Measurements from ENCODE around the gene RNU4-1. TPM values are rescaled to one million over a fixed set of nuclear protein-coding genes. Genes with fewer than 3 reads are reported as not detected.

RNU4-1 gene
- total RNA-seq, 1 donor from 2014 or later = 3,997 TPM

DNA sequence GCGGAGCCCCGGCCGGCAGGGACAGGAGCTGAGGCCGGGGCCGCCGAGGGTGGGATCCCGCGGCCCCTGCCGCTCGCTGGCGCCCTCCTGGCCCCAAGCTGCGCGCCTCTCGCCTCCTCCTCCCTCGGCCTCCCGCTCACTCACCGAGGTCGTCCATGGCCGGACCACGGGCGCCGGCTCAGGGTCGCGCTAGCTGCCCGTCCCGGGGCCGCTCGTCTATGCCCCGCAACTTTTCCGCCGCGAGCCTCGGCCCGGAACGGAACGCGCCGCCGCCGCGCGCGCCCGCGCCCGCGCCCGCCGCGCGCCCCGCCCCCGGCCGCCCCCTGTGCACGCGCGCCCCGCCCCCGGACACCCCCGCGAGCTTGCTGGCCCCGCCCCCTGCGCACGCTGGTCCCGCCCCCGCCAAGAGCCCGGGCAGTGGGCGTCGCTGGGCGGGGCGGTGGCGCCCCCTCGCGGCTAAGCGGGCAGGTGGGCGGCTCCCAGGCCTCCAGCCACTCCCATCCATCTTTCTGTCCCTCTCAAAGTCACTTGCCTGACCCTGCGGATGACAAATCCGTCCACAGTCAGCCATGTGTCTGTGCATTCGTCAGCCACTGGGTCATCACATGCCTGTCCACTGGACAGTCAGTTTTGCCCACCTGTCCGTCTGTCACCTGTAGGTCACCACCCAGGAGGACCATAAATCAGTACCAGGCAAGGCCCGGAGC is 27.4 kb downstream of the RNU4-1 start, which contains the start of gene PXN:
Gene PXN (minus strand): TSS at position 258 of the 707 bp plus-strand sequence. CDS start 101 bp downstream, at position 157.
- Mint-ChIP-seq H3K4me1 (peaks cover 18% of the 10 kb centered on the region), H3K9me3 (no peaks in the 10 kb centered on the region), H3K27me3 (peaks cover 20% of the 10 kb centered on the region), H3K4me3 (peak within 1 kb of the TSS; percentile 86), H3K36me3 (ENCODE audit: low read depth) (no peaks in the 10 kb centered on the region), H3K27ac (peak within 1 kb of the TSS; percentile 59)
- ChIA-PET POLR2A (interaction anchor here (0.5 to 6.0 kb wide), 15 partner anchors 11 to 181 kb away, joined by 3 to 94 read pairs (median 4); partner anchors contain the start of genes GCN1, RNU4-1, RNU4-2 and RPLP0), CTCF (interaction anchor here (0.6 to 8.9 kb wide), 14 partner anchors 9 to 65 kb away, joined by 3 to 243 read pairs (median 5); partner anchors contain the start of genes RNU4-1, RNU4-2 and RPLP0)
- TF ChIP-seq, protein P1, sequence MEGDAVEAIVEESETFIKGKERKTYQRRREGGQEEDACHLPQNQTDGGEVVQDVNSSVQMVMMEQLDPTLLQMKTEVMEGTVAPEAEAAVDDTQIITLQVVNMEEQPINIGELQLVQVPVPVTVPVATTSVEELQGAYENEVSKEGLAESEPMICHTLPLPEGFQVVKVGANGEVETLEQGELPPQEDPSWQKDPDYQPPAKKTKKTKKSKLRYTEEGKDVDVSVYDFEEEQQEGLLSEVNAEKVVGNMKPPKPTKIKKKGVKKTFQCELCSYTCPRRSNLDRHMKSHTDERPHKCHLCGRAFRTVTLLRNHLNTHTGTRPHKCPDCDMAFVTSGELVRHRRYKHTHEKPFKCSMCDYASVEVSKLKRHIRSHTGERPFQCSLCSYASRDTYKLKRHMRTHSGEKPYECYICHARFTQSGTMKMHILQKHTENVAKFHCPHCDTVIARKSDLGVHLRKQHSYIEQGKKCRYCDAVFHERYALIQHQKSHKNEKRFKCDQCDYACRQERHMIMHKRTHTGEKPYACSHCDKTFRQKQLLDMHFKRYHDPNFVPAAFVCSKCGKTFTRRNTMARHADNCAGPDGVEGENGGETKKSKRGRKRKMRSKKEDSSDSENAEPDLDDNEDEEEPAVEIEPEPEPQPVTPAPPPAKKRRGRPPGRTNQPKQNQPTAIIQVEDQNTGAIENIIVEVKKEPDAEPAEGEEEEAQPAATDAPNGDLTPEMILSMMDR (IDR thresholded peaks at IDR 0.05) = no peak
- intact Hi-C loops (cut with micrococcal nuclease) = loop anchor here (1.0 kb wide), 3 partner anchors 15 to 64 kb away; partner anchors contain the start of gene RPLP0
- ATAC-seq (ENCODE audit: low read depth) = peak; percentile 95
- peak; percentile 87 for DNase-seq

DNA sequence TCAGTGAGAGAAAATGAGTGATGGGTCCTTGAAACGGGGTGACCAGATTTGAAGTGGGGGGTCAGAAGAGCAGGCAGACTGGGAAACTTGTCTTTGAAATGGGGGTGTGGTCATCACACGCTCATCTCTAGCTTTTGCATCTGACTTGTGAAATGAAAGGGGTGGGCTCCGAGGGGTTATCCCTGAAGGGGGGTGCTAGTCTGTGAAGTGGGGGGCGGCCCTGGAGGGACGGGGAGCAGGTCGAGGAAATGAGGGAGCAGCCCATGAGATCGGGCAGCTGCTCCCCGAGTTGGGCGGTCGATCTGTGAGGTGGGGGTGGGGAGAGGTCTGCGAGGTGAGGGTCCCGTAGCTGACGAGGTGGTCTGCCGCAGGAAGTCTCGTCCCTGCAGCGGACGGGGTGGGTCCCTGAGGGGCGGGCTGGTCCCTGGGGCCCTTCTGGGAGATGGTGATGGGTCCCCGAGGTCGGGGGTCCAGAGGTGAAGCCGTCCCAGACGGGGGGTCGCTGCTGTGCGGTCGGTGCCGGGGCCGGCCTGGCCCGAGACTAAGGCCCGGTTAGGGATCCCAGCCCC is 28.0 kb downstream of the RNU4-1 start:
- intact Hi-C loops (cut with micrococcal nuclease) = loop anchor here (1.0 kb wide), 3 partner anchors 15 to 64 kb away; partner anchors contain the start of gene RPLP0
- Mint-ChIP-seq H3K9me3 (no peaks in the 10 kb centered on the region), H3K27me3 (peaks cover 23% of the 10 kb centered on the region), H3K27ac (no peak overlapping the region), H3K4me1 (peaks cover 18% of the 10 kb centered on the region), H3K4me3 (peak overlapping the region; percentile 80), H3K36me3 (ENCODE audit: low read depth) (no peaks in the 10 kb centered on the region)
- TF ChIP-seq, protein P1 (IDR thresholded peaks at IDR 0.05) = no peak
- no peak for DNase-seq
- ATAC-seq (ENCODE audit: low read depth) = no peak
- ChIA-PET CTCF (interaction anchor here (0.6 to 8.9 kb wide), 13 partner anchors 8 to 64 kb away, joined by 3 to 243 read pairs (median 5); partner anchors contain the start of genes RNU4-1, RNU4-2 and RPLP0), POLR2A (interaction anchor here (0.5 to 6.0 kb wide), 16 partner anchors 10 to 182 kb away, joined by 3 to 94 read pairs (median 4); partner anchors contain the start of genes GCN1, RNU4-1, RNU4-2 and RPLP0)

DNA sequence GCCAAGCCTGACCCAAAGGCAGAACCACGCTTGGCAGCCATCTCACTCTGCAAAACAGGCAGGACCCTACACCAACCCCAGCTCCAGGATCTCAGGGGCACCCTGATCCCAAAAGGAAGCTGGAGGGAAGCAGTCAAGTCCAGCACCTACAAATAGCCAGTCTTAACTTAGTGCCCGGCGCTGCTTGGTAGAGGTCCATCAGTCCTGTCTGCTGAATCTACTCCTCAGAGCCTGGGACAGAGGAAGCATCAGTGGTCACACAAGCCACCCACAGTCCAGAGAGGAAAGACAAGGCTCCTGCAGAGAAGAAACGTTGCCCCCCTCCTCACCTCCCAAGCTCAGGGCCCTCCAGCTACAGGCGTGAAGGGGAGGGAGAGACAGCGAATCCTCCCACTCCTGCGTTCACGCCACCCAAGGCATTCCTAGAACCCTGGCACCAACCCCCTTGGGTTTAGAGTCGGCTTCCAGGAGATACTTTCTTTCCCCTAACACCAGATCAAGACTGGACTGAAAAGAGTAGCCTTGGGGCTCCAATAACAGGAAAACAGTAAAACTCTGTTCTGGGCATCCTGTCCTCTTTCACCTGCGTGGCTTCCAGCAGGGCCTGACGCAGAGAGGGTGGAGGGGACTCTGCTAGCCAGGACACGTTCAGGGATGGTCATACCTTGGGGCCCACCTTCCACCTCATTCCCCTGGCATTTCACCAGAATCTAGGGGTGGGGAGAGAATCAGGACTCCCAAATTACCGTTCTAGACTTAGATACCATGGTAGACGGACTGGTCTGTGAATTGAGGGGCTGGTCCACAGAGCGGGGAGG is 28.7 kb downstream of the RNU4-1 start:
- no peak overlapping the region for H3K27ac Mint-ChIP-seq
- H3K36me3 Mint-ChIP-seq (ENCODE audit: low read depth) = no peaks in the 10 kb centered on the region
- POLR2A ChIA-PET = interaction anchor here (0.6 to 6.0 kb wide), 9 partner anchors 11 to 63 kb away, joined by 3 to 94 read pairs (median 6); partner anchors contain the start of genes RNU4-1, RNU4-2 and RPLP0
- intact Hi-C loops (cut with micrococcal nuclease) = no loop called here
- ATAC-seq (ENCODE audit: low read depth) (no peak), DNase-seq (no peak)
- H3K4me3 Mint-ChIP-seq = peak overlapping the region; percentile 80
- peaks cover 18% of the 10 kb centered on the region for H3K4me1 Mint-ChIP-seq
- CTCF ChIA-PET = interaction anchor here (1.3 to 8.9 kb wide), 3 partner anchors 14 to 63 kb away, joined by 6 to 243 read pairs (median 13); partner anchors contain the start of gene RPLP0
- peaks cover 30% of the 10 kb centered on the region for H3K27me3 Mint-ChIP-seq
- TF ChIP-seq, protein P1 (IDR thresholded peaks at IDR 0.05) = no peak
- no peaks in the 10 kb centered on the region for H3K9me3 Mint-ChIP-seq

DNA sequence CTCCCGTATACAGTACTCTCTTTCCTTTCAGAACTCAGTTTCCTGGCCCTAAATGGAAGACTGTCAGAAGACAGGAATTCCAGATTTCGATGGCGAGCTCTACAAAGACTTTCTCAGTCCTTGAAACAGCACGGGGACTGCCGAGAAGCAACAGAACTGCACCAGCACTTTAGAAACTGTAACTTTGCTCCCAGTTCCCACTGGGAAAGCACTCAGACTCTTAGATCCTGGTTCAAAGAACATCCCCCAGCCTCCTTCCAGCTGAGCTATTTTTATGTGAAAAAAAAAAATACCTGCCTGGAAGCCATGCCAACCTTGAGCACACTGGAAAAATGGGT is 29.3 kb downstream of the RNU4-1 start:
- ATAC-seq (ENCODE audit: low read depth) (no peak), DNase-seq (no peak)
- Mint-ChIP-seq H3K4me3 (no peak overlapping the region), H3K36me3 (ENCODE audit: low read depth) (no peaks in the 10 kb centered on the region), H3K9me3 (no peaks in the 10 kb centered on the region), H3K27ac (no peak overlapping the region), H3K27me3 (peaks cover 30% of the 10 kb centered on the region), H3K4me1 (peaks cover 18% of the 10 kb centered on the region)
- intact Hi-C loops (cut with micrococcal nuclease) = no loop called here
- ChIA-PET POLR2A (interaction anchor here (0.6 to 6.0 kb wide), 6 partner anchors 11 to 62 kb away, joined by 5 to 52 read pairs (median 16); partner anchors contain the start of genes RNU4-1, RNU4-2 and RPLP0), CTCF (interaction anchor here (1.5 to 8.9 kb wide), 2 partner anchors 16 to 35 kb away, joined by 3 to 243 read pairs; no protein-coding TSS in a partner anchor)
- TF ChIP-seq, protein P1 (IDR thresholded peaks at IDR 0.05) = no peak

All from activated B cell treated with CpG ODN at 0.5 μM for 24 hours (primary cell).